HCT116 (cell line): ENCODE data around the gene TLCD1. TPM values are rescaled to one million over a fixed set of nuclear protein-coding genes. Genes with fewer than 3 reads are reported as not detected.

Experiments used
- ATAC-seq: fragments of 200-7000 bp; cut with Tn5 transposase; 2 replicates; pipeline ENCODE4 v1.9.1; 2020; ENCODE audit warnings: mild to moderate bottlenecking, moderate library complexity
- BruUV-seq: library from RNA; stranded (reverse); fragments of 400-500 nt; replicated peaks from 2 replicates; lab custom pipeline; 2021; lab: Mats Ljungman, UMichigan
- CTCF ChIA-PET: fragments of 300-600 bp; sonication (Branson Sonifier 250); formaldehyde crosslinking; loops from one replicate; lab custom pipeline; 2021; ENCODE audit warnings: antibody characterized with exemption; lab: Charles Lee
- POLR2A ChIA-PET: fragments of 300-600, 350-600 bp; sonication (Branson Sonifier 250); formaldehyde crosslinking; loops from one replicate; lab custom pipeline; 2021; ENCODE audit warnings: antibody characterized with exemption; lab: Charles Lee
- RAD21 ChIA-PET, 2 experiments: fragments of 300-600 bp; sonication (Branson Sonifier 250); formaldehyde crosslinking; loops; one replicate each; lab custom pipeline; 2023; ENCODE audit warnings: low total read pairs in 2 of 2; ENCODE audit not compliant: uncharacterized antibody in 2 of 2, unreplicated experiment in 2 of 2, low non-redundant PET in 1 of 2; lab: Charles Lee
- DNase-seq: peaks from one replicate; pipeline ENCODE4 v3.0.0-alpha.2; 2010; ENCODE audit warnings: low read depth, low spot score
- H2AFZ ChIP-seq: fragments of 200-600 bp; shearing (Covaris generic), sonication (generic); 2 replicates; pipeline ENCODE4 v1.6.1; 2017; ENCODE audit warnings: low read depth, mixed run types, mixed read lengths, antibody characterized with exemption, low read length; ENCODE audit not compliant: poor library complexity, severe bottlenecking
- H3K27ac ChIP-seq: 2 replicates; pipeline ENCODE4 v1.5.1; 2012; ENCODE audit warnings: low read depth, low read length
- H3K27me3 ChIP-seq: fragments of 200-600 bp; sonication (generic); 2 replicates; pipeline ENCODE4 v1.6.1; 2016; ENCODE audit warnings: mixed run types, low read length, mixed read lengths; ENCODE audit not compliant: insufficient read depth
- H3K36me3 ChIP-seq, 2 experiments: fragments of 200-500 bp in 1 of 2; fragments of 200-600 bp in 1 of 2; sonication (Bioruptor generic) in 1 of 2; sonication (generic) in 1 of 2; 2 replicates each; pipeline versions ENCODE4 v1.5.1 to v1.6.1; 2014 to 2016; ENCODE audit warnings: low read length in 2 of 2, inconsistent platforms in 1 of 2, mixed read lengths in 1 of 2, mixed run types in 1 of 2; ENCODE audit not compliant: insufficient read depth in 2 of 2, control insufficient read depth in 1 of 2
- H3K4me1 ChIP-seq, 2 experiments: fragments of 200-600 bp in 1 of 2; sonication (generic) in 1 of 2; 2 replicates each; pipeline versions ENCODE4 v1.5.1 to v1.6.1; 2012 to 2017; ENCODE audit warnings: low read length in 2 of 2, inconsistent platforms in 1 of 2, mild to moderate bottlenecking in 1 of 2, mixed read lengths in 1 of 2, mixed run types in 1 of 2, moderate library complexity in 1 of 2; ENCODE audit not compliant: insufficient read depth in 2 of 2, control insufficient read depth in 1 of 2
- H3K4me2 ChIP-seq: fragments of 200-600 bp; sonication (generic); 2 replicates; pipeline ENCODE4 v1.6.1; 2017; ENCODE audit warnings: mixed run types, low read length, mixed read lengths
- H3K4me3 ChIP-seq, 2 experiments: fragments of 200-600 bp in 1 of 2; sonication (generic) in 1 of 2; replicated peaks in 1 of 2; 2 replicates each; pipeline ENCODE4 v1.5.1; 2011 to 2016; ENCODE audit warnings: low read length in 2 of 2, control low read depth in 1 of 2, low read depth in 1 of 2, mild to moderate bottlenecking in 1 of 2, mixed read lengths in 1 of 2, mixed run types in 1 of 2
- H3K79me2 ChIP-seq: fragments of 200-600 bp; sonication (generic); 2 replicates; pipeline ENCODE4 v1.6.1; 2017; ENCODE audit warnings: mild to moderate bottlenecking, mixed run types, low read length, moderate library complexity, mixed read lengths; ENCODE audit not compliant: insufficient read depth
- H3K9ac ChIP-seq: fragments of 200-600 bp; sonication (generic); 2 replicates; pipeline ENCODE4 v1.6.1; 2016; ENCODE audit warnings: low read length, mixed read lengths
- H3K9me2 ChIP-seq: fragments of 200-600 bp; sonication (generic), shearing (Covaris generic); 2 replicates; pipeline ENCODE4 v1.6.1; 2017; ENCODE audit warnings: mixed run types, mild to moderate bottlenecking, moderate library complexity; ENCODE audit not compliant: insufficient read depth
- H3K9me3 ChIP-seq, 2 experiments: fragments of 200-500 bp in 1 of 2; fragments of 200-600 bp in 1 of 2; sonication (Bioruptor generic) in 1 of 2; sonication (generic) in 1 of 2; 2 replicates each; pipeline ENCODE4 v1.6.1; 2014 to 2017; ENCODE audit warnings: low read length in 2 of 2, mixed read lengths in 2 of 2, inconsistent platforms in 1 of 2, low read depth in 1 of 2, mild to moderate bottlenecking in 1 of 2, mixed run types in 1 of 2, moderate library complexity in 1 of 2; ENCODE audit not compliant: control insufficient read depth in 1 of 2, insufficient read depth in 1 of 2
- H4K20me1 ChIP-seq: fragments of 200-600 bp; sonication (generic), shearing (Covaris generic); 2 replicates; pipeline ENCODE4 v1.6.1; 2017; ENCODE audit warnings: mixed run types, mild to moderate bottlenecking, moderate library complexity; ENCODE audit not compliant: insufficient read depth
- CBX3 ChIP-seq: IDR thresholded peaks from 2 replicates; pipeline ENCODE4 v1.6.1; 2012; ENCODE audit warnings: low read depth
- CEBPB ChIP-seq: IDR thresholded peaks from 2 replicates; pipeline ENCODE4 v1.6.1; 2012; ENCODE audit warnings: low read depth
- ELF1 ChIP-seq: IDR thresholded peaks from 2 replicates; pipeline ENCODE4 v1.6.1; 2012; ENCODE audit warnings: low read depth, borderline replicate concordance
- EZH2 ChIP-seq: fragments of 200-600 bp; sonication (generic); IDR thresholded peaks from 2 replicates; pipeline ENCODE4 v1.6.1; 2017; ENCODE audit warnings: antibody characterized with exemption, mixed run types
- EZH2phosphoT487 ChIP-seq: fragments of 200-600 bp; IDR thresholded peaks from 2 replicates; pipeline ENCODE4 v1.6.1; 2018; ENCODE audit warnings: antibody characterized with exemption, borderline replicate concordance
- FOSL1 ChIP-seq: IDR thresholded peaks from 2 replicates; pipeline ENCODE4 v1.6.1; 2012; ENCODE audit warnings: low read depth
- MAX ChIP-seq: IDR thresholded peaks from 2 replicates; pipeline ENCODE4 v1.6.1; 2012
- POLR2A ChIP-seq: IDR thresholded peaks from 2 replicates; pipeline ENCODE4 v1.7.0; 2011; ENCODE audit warnings: borderline replicate concordance; ENCODE audit not compliant: insufficient read depth, insufficient read length; ENCODE audit errors: extremely low read depth
- POLR2AphosphoS5 ChIP-seq: IDR thresholded peaks from 2 replicates; pipeline ENCODE4 v1.6.1; 2011; ENCODE audit warnings: mild to moderate bottlenecking, low read depth, low read length, moderate library complexity
- RAD21 ChIP-seq: IDR thresholded peaks from 2 replicates; pipeline ENCODE4 v1.6.1; 2012; ENCODE audit warnings: low read depth, mild to moderate bottlenecking
- SIN3A ChIP-seq: IDR thresholded peaks from 2 replicates; pipeline ENCODE4 v1.6.1; 2012; ENCODE audit warnings: low read depth
- SRF ChIP-seq: IDR thresholded peaks from 2 replicates; pipeline ENCODE4 v1.6.1; 2012; ENCODE audit warnings: low read depth
- TCF7L2 ChIP-seq: IDR thresholded peaks from 2 replicates; pipeline ENCODE4 v1.7.0; 2011; ENCODE audit warnings: borderline replicate concordance, inconsistent platforms; ENCODE audit not compliant: insufficient read depth, insufficient read length; ENCODE audit errors: extremely low read depth
- YY1 ChIP-seq: IDR thresholded peaks from 2 replicates; pipeline ENCODE4 v1.6.1; 2011; ENCODE audit warnings: low read length, low read depth, moderate library complexity, mild to moderate bottlenecking; ENCODE audit not compliant: insufficient replicate concordance; ENCODE audit errors: extremely low read depth
- ZFX ChIP-seq: fragments of 450-650 bp; IDR thresholded peaks from 2 replicates; pipeline ENCODE4 v1.6.1; 2017
- ZNF274 ChIP-seq: fragments of 200-500 bp; sonication (Bioruptor generic); IDR thresholded peaks from 2 replicates; pipeline ENCODE4 v1.6.1; 2014; ENCODE audit warnings: mild to moderate bottlenecking, low read depth, low read length, inconsistent platforms
- intact Hi-C: fragments of 100-400 bp; cut with micrococcal nuclease; formaldehyde crosslinking; loops from 2 replicates; pipeline ENCODE4 v1.10.0; 2022
- total RNA-seq: library from RNA; stranded (reverse); gene quantifications from one replicate; pipeline ENCODE4 v1.2.1, GENCODE V29; 2021; ENCODE audit not compliant: unreplicated experiment
- TF ChIP-seq, protein P1 (sequence below), 3 experiments: fragments of 200-600 bp in 1 of 3; sonication (generic) in 1 of 3; IDR thresholded peaks in 2 of 3; conservative IDR thresholded peaks in 1 of 3; 2 replicates each; pipeline ENCODE4 v1.5.1; 2012 to 2017; ENCODE audit warnings: low read depth in 2 of 3, low read length in 2 of 3, antibody characterized with exemption in 1 of 3, borderline replicate concordance in 1 of 3, control low read depth in 1 of 3, mild to moderate bottlenecking in 1 of 3, mixed read lengths in 1 of 3, mixed run types in 1 of 3, moderate library complexity in 1 of 3; ENCODE audit not compliant: insufficient read depth in 1 of 3

Gene TLCD1
- total RNA-seq, 1 experiment from 2014 or later, result 28.3 TPM

DNA sequence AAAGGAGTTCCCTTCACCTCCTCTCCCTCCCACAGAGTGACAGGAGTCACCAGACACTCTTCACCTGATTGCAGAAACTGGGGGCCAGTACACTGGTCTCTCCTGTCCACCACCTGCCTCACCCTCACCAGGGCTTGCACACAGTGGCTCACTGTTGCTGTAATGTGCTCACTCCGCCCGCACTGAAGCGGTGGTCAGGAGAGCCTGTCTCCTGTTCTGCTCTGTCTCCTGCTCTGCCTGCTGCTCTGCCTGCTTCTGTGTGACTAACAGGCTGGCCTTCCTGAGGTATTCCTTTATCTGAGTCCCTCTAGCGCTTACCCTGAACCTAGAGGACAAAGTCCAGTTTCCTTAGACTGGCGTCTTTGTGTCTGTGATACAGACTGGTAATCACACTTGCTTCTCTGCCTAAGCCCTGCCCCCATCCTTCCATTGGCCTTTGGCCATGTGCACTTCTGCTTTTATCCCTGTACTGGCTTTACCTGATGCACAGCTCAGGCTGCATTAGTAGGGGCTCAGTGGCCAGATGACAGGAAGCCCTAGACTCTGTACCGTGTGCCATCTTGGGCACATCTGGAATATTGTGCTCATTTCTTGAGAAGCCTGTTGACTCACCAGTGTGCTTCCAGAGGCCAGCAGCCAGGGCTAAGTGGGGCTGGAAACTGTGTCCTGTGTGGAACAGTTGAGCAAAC, 27.6 kb downstream of the TLCD1 start:
- DNase-seq (no peak), ATAC-seq (no peak)
- Histone ChIP-seq H2AFZ (no peak overlapping the region), H3K27me3 (no peaks in the 10 kb centered on the region), H3K36me3 (peaks cover 59 to 68% of the 10 kb centered on the region in 2 experiments), H3K79me2 (no peaks in the 10 kb centered on the region), H3K4me3 (no peak overlapping the region), H3K27ac (no peak overlapping the region), H3K9me3 (no peaks in the 10 kb centered on the region), H3K9me2 (no peaks in the 10 kb centered on the region), H3K4me2 (no peak overlapping the region), H4K20me1 (no peaks in the 10 kb centered on the region), H3K4me1 (no peaks in the 10 kb centered on the region), H3K9ac (no peak overlapping the region)
- ChIA-PET RAD21 (no interaction called here), CTCF (no interaction called here), POLR2A (no interaction called here)
- intact Hi-C loops, result no loop called here
- no peak for TF ChIP-seq ZNF274
- TF ChIP-seq FOSL1, result no peak
- no peak for TF ChIP-seq CEBPB
- no TSS peak for BruUV-seq

DNA sequence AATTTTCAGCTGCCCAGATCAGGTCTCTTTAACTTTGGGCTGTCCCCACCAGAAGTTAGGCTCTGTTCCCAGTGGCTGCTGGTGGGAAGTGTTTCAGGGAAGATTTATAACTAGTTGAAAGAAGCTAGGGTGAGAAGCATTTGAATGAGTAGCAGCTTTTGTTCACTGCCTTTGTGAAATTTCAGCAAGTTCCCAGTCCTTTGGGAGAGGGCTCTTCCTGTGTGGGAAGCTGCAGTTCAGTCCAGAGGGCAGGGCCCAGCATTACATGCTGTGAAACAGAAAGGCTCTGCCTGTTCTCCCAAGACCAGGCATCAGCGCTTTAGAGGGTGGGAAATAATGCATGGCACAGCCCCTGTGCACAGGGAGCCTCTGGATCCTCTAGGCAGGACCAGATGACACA, 32.2 kb downstream of the TLCD1 start:
- DNase-seq, result no peak
- ChIA-PET POLR2A (interaction anchor here (0.5 kb wide), 1 partner anchor 17 kb away, joined by 3 read pairs; no protein-coding TSS in a partner anchor), CTCF (no interaction called here), RAD21 (no interaction called here)
- ATAC-seq, result no peak
- Histone ChIP-seq H3K27ac (no peak overlapping the region), H3K4me3 (no peak overlapping the region), H3K27me3 (no peaks in the 10 kb centered on the region), H3K4me1 (no peaks in the 10 kb centered on the region), H3K9me2 (no peaks in the 10 kb centered on the region), H2AFZ (no peak overlapping the region), H4K20me1 (no peaks in the 10 kb centered on the region), H3K9me3 (no peaks in the 10 kb centered on the region), H3K4me2 (no peak overlapping the region), H3K36me3 (peaks cover 59 to 65% of the 10 kb centered on the region in 2 experiments), H3K79me2 (no peaks in the 10 kb centered on the region), H3K9ac (no peak overlapping the region)
- BruUV-seq, result no TSS peak
- TF ChIP-seq EZH2phosphoT487 (no peak), POLR2A (no peak), EZH2 (no peak), POLR2AphosphoS5 (no peak), ELF1 (no peak), SRF (no peak), CEBPB (no peak), FOSL1 (no peak), MAX (no peak), RAD21 (no peak), TCF7L2 (no peak), SIN3A (no peak), CBX3 (no peak), ZFX (no peak), YY1 (no peak), ZNF274 (no peak)
- TF ChIP-seq, protein P1, sequence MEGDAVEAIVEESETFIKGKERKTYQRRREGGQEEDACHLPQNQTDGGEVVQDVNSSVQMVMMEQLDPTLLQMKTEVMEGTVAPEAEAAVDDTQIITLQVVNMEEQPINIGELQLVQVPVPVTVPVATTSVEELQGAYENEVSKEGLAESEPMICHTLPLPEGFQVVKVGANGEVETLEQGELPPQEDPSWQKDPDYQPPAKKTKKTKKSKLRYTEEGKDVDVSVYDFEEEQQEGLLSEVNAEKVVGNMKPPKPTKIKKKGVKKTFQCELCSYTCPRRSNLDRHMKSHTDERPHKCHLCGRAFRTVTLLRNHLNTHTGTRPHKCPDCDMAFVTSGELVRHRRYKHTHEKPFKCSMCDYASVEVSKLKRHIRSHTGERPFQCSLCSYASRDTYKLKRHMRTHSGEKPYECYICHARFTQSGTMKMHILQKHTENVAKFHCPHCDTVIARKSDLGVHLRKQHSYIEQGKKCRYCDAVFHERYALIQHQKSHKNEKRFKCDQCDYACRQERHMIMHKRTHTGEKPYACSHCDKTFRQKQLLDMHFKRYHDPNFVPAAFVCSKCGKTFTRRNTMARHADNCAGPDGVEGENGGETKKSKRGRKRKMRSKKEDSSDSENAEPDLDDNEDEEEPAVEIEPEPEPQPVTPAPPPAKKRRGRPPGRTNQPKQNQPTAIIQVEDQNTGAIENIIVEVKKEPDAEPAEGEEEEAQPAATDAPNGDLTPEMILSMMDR (IDR thresholded peaks at IDR 0.05 in 2 of 3, conservative IDR thresholded peaks at IDR 0.05 in 1 of 3; ENCODE audit: borderline replicate concordance in 1 of 3, insufficient read depth in 1 of 3, low read depth in 2 of 3, low read length in 2 of 3), result no peak
- intact Hi-C loops, result no loop called here
